Measurements from ENCODE around the gene UMAD1.

The UMAD1 gene

GRCh38 chr7:7640221-7641128 is at the start of gene UMAD1:
TSS of gene UMAD1 (plus strand) at chr7:7640752. CDS start at chr7:7673372, 32,620 bp downstream.
- peak; percentile 96 for DNase-seq (ENCODE audit: low read depth in 2 of 2)

GRCh38 chr7:7595451-7595850 is 45.1 kb upstream of the UMAD1 start:
- no peak for DNase-seq (ENCODE audit: low read depth in 2 of 2)

GRCh38 chr7:7596176-7596575 is 44.4 kb upstream of the UMAD1 start:
- DNase-seq (ENCODE audit: low read depth in 2 of 2) = no peak

GRCh38 chr7:7607010-7607409 is 33.5 kb upstream of the UMAD1 start:
- DNase-seq (ENCODE audit: low read depth in 2 of 2) = no peak

GRCh38 chr7:7609330-7609729 is 31.2 kb upstream of the UMAD1 start:
- DNase-seq (ENCODE audit: low read depth in 2 of 2) = no peak

- no peak for DNase-seq (ENCODE audit: low read depth in 2 of 2)
Observed at GRCh38 chr7:7612519-7612918, 28.0 kb upstream of the UMAD1 start.

GRCh38 chr7:7613210-7613609 is 27.3 kb upstream of the UMAD1 start:
- DNase-seq (ENCODE audit: low read depth in 2 of 2) = no peak

GRCh38 chr7:7614018-7614741 is 26.4 kb upstream of the UMAD1 start:
- no peak for DNase-seq (ENCODE audit: low read depth in 2 of 2)

GRCh38 chr7:7617550-7617949 is 23.0 kb upstream of the UMAD1 start:
- no peak for DNase-seq (ENCODE audit: low read depth in 2 of 2)

GRCh38 chr7:7618410-7618809 is 22.1 kb upstream of the UMAD1 start:
- no peak for DNase-seq (ENCODE audit: low read depth in 2 of 2)

GRCh38 chr7:7620236-7620635 is 20.3 kb upstream of the UMAD1 start:
- no peak for DNase-seq (ENCODE audit: low read depth in 2 of 2)

- no peak for DNase-seq (ENCODE audit: low read depth in 2 of 2)
Observed at GRCh38 chr7:7620644-7621210, 19.8 kb upstream of the UMAD1 start.

- DNase-seq (ENCODE audit: low read depth in 2 of 2) = no peak
Observed at GRCh38 chr7:7628476-7628875, 12.1 kb upstream of the UMAD1 start.

GRCh38 chr7:7630626-7631329 is 9.8 kb upstream of the UMAD1 start:
- DNase-seq (ENCODE audit: low read depth in 2 of 2) = no peak

- no peak for DNase-seq (ENCODE audit: low read depth in 2 of 2)
Observed at GRCh38 chr7:7639421-7639820, 1.1 kb upstream of the UMAD1 start.

- peak; percentile 31 to 37 for DNase-seq (ENCODE audit: low read depth in 2 of 2)
Observed at GRCh38 chr7:7639847-7640220, 718 bp upstream of the UMAD1 start.

GRCh38 chr7:7641129-7641663 is 644 bp downstream of the UMAD1 start:
- DNase-seq (ENCODE audit: low read depth in 2 of 2) = no peak

GRCh38 chr7:7642081-7642480 is 1.5 kb downstream of the UMAD1 start:
- no peak for DNase-seq (ENCODE audit: low read depth in 2 of 2)

GRCh38 chr7:7647495-7648036 is 7.0 kb downstream of the UMAD1 start:
- no peak for DNase-seq (ENCODE audit: low read depth in 2 of 2)

- no peak for DNase-seq (ENCODE audit: low read depth in 2 of 2)
Observed at GRCh38 chr7:7650682-7651206, 10.2 kb downstream of the UMAD1 start.

- no peak for DNase-seq (ENCODE audit: low read depth in 2 of 2)
Observed at GRCh38 chr7:7651479-7651878, 10.9 kb downstream of the UMAD1 start.

Data from stimulated activated CD4-positive, alpha-beta T cell treated with anti-CD3 and anti-CD28 coated beads, Interleukin-12 subunit alpha, Interleukin-12 subunit beta, amount 100 ng/mL, for 24 hours (primary cell).